Astrocyte of the cerebellum (primary cell): Measurements from ENCODE around the gene HSD17B13.
"Not testable (repeated sequence)": the region's sequence is repeated elsewhere in the genome, so short reads cannot be mapped to it uniquely, and the experiment has no call there.

Experiments
- DNase-seq: peaks from one replicate; pipeline ENCODE4 v3.0.0-alpha.2; 2011; ENCODE audit warnings: low read depth
- H3K4me3 ChIP-seq: 2 replicates; pipeline ENCODE4 v1.5.1; 2011; ENCODE audit warnings: mild to moderate bottlenecking, low read depth, low read length, moderate library complexity
- in situ Hi-C: cut with HindIII; loops from 2 replicates; pipeline ENCODE4 v1.10.0; 2017; ENCODE audit warnings: low sequenced_read_pairs
- TF ChIP-seq, protein P1 (sequence below): IDR thresholded peaks from 2 replicates; pipeline ENCODE4 v1.5.1; 2012; ENCODE audit warnings: low read length, low read depth, moderate library complexity, mild to moderate bottlenecking; ENCODE audit errors: missing control alignments

Gene HSD17B13

DNA sequence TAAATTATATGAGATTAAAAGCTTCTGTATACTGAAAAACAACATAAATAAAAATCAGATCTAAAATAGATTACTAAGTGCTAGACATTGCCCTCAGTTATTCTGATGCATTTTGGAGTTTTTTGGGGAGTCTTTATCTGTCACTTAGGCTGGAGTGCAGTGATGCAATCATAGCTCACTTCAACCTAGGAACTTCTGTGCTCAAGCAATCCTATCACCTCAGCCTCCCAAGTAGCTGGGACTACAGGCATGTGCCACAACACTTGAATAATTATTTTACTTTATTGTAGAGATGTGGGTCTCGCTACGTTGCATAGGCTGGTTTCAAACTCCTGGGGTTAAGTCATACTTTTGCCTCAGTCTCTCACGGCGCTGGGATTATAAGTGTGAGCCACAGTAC lies 36.6 kb upstream of the HSD17B13 start:
- H3K4me3 ChIP-seq: no peak overlapping the region
- in situ Hi-C loops: no loop called here
- TF ChIP-seq, protein P1, sequence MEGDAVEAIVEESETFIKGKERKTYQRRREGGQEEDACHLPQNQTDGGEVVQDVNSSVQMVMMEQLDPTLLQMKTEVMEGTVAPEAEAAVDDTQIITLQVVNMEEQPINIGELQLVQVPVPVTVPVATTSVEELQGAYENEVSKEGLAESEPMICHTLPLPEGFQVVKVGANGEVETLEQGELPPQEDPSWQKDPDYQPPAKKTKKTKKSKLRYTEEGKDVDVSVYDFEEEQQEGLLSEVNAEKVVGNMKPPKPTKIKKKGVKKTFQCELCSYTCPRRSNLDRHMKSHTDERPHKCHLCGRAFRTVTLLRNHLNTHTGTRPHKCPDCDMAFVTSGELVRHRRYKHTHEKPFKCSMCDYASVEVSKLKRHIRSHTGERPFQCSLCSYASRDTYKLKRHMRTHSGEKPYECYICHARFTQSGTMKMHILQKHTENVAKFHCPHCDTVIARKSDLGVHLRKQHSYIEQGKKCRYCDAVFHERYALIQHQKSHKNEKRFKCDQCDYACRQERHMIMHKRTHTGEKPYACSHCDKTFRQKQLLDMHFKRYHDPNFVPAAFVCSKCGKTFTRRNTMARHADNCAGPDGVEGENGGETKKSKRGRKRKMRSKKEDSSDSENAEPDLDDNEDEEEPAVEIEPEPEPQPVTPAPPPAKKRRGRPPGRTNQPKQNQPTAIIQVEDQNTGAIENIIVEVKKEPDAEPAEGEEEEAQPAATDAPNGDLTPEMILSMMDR: no peak
- DNase-seq: no peak

DNA sequence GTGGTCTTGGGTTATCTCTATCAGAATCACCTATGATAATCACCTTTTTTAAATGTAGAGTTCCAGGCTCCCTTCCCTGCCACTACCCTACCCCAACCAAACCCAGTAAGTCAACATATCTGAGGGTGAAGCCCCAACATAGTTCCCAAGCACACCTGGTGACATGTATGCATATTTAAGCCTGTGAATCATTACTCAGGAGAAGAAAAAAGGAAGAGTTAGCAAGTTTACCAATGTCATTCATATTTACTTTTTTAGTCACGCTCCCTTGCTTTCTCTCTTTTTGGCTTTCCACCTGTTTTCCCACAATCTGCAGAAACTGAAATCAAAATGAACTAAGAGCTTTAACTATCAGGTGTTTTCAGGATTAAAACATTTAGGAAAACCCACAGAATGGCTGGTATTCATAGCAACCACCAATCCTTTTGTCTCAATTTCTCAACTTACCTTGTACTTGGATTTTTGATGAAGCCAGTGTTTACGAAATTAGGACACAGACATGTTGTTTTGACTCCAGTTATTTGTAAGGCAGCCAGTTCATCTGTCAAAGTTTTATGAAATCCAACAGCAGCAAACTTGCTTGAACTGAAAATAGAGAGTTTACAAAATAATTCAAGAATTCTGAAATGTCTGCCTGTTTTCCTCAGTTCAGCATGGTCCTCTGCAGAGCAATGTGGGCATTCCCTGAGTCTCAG lies 34.3 kb upstream of the HSD17B13 start:
- in situ Hi-C loops: no loop called here
- no peak for DNase-seq
- TF ChIP-seq, protein P1: no peak
- no peak overlapping the region for H3K4me3 ChIP-seq

DNA sequence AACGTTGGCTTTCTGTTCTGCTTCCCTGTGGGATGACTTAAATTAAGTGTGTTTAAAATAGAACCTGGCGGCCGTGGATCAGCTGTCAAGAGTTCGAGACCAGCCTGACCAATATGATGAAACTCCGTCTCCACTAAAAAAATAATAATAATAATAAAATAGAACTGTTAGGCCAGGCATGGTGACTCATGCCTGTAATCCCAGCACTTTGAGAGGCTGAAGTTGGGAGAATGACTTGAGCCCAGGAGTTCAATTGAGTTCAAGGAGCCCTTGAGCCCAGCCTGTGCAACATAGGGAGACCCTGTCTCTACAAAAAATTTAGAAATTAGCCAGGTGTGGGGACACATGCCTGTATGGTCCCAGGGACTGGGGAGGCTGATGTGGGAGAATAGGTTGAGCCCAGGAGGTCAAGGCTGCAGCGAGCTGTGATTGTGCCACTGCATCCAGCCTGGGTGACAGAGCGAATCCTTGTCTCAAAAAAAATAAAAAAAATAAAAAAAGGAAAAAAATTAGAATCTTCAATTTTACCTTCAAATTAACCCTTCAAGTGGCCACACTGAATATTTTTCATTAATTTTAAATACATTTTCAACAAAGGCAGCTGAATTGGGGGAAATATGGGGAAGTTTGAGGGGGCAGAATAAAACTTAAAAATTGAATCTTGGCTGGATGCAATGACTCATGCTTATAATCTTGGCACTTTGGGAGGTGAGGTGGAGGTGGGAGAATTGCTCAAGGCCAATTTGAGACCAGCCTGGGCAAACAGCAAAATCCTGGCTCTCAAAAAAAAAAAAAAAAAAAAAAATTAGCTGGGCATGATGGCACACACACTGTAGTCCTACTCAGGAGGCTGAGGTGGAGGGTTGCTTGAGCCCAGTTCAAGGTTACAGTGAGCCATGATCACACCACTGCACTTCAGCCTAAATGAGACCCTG lies 31.8 kb upstream of the HSD17B13 start:
- TF ChIP-seq, protein P1: no peak
- H3K4me3 ChIP-seq: no peak overlapping the region
- no peak for DNase-seq
- in situ Hi-C loops: no loop called here

DNA sequence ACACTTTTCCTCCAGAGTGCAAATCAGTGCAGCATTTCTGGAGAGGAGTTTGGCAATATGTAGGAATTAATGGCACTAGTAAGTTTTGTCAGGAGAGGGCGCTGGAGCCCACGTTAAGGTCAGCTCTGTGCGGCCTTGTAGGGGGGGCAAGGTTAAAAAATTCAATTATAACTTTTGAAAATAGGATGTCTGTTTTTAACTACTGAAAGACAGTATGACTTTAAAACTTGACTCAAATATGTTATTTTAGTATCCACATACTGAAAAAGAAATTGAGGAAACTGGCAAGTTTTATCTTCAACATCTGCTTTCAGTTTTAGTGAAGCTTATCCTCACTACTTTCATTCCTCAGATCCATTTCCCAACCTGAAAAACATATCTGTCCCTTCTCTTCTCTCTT lies 30.9 kb upstream of the HSD17B13 start:
- peak; percentile 12 for DNase-seq
- H3K4me3 ChIP-seq: no peak overlapping the region
- TF ChIP-seq, protein P1: peak; percentile 62
- in situ Hi-C loops: no loop called here

DNA sequence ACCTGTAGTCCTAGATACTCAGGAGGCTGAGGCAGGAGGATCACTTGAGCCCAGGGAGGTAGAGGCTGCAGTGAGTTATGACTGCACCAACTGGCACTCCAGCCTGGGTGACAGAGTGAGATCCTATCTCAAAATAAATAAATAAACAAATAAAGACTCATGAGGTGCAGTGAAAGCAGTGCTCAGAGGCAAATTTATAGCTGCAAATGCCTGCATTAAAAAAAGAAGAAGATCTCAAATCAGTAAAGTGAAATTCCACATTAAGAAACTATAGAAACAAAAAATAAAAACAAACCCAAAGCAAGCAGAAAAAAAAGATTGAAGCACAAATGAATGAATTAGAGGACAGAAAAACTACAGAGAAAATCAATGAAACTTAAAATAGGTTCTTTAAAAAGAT lies 22.5 kb upstream of the HSD17B13 start:
- H3K4me3 ChIP-seq: no peak overlapping the region
- no peak for DNase-seq
- in situ Hi-C loops: no loop called here
- TF ChIP-seq, protein P1: no peak

DNA sequence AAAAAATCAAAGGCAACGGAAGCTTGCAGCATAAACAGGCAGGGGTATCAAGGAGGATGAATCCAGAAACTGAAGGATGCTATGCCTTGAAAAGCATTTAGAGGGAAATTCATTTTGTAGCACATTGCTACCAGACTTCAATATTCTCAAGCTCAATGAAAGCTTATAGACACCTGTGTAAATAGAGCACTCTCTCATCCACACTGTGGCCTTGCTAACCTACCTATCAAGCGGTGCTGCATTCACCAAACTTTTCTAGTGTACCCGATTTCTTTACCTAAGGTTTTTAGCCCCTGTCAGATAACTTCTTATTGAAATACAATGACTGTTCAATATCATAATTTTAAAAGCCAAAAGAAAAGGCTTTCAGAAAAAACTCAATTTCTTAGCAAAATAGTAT lies 20.2 kb upstream of the HSD17B13 start:
- no peak for DNase-seq
- TF ChIP-seq, protein P1: no peak
- in situ Hi-C loops: no loop called here
- no peak overlapping the region for H3K4me3 ChIP-seq

DNA sequence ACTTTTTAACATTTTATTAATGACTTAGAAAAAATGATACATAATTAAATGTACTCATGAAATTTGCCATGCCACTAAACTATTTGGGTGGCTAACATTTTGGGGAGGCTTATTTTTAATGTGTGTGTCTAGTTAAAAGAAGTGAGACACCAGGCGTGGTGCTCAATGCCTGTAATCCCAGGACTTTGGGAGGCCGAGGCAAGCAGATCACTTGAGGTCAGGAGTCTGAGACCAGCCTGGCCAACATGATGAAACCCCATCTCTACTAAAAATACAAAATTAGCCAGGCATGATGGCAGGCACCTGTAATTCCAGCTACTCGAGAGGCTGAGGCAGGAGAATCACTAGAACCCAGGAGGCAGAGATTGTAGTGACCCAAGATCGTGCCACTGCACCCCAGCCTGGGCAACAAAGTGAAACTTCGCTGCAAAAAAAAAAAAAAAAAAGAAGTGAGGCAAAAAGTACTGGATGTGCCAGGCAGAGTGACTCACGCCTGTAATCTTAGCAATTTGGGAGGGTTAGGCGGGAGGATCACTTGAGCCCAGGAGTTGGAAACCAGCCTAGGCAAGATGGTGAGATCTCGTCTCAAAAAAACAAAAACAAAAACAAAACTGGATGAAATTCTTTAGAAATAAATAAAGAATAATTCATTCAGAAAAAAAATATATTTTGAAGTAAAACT lies 19.4 kb upstream of the HSD17B13 start:
- DNase-seq, in situ Hi-C loops, H3K4me3 ChIP-seq: not testable (repeated sequence)
